Measurements from ENCODE around the gene CUTA.
"Not testable (repeated sequence)": the region's sequence is repeated elsewhere in the genome, so short reads cannot be mapped to it uniquely, and the experiment has no call there.

The CUTA gene

GRCh38 chr6:33367715-33368025 lies 50.2 kb downstream of the CUTA start:
- DNase-seq (ENCODE audit: low read depth in 2 of 2), result not testable (repeated sequence)

GRCh38 chr6:33367009-33367714 lies 50.7 kb downstream of the CUTA start:
- DNase-seq (ENCODE audit: low read depth in 2 of 2), result no peak
